ENCODE measurements around the gene MICAL3. TPM values are rescaled to one million over a fixed set of nuclear protein-coding genes. Genes with fewer than 3 reads are reported as not detected.

The MICAL3 gene
- total and polyA plus RNA-seq, 2 of the 8 experiments (the other 6 are each of a cell fraction or from before 2014, with no cell fraction given), result 8.3 to 41.8 TPM

DNA sequence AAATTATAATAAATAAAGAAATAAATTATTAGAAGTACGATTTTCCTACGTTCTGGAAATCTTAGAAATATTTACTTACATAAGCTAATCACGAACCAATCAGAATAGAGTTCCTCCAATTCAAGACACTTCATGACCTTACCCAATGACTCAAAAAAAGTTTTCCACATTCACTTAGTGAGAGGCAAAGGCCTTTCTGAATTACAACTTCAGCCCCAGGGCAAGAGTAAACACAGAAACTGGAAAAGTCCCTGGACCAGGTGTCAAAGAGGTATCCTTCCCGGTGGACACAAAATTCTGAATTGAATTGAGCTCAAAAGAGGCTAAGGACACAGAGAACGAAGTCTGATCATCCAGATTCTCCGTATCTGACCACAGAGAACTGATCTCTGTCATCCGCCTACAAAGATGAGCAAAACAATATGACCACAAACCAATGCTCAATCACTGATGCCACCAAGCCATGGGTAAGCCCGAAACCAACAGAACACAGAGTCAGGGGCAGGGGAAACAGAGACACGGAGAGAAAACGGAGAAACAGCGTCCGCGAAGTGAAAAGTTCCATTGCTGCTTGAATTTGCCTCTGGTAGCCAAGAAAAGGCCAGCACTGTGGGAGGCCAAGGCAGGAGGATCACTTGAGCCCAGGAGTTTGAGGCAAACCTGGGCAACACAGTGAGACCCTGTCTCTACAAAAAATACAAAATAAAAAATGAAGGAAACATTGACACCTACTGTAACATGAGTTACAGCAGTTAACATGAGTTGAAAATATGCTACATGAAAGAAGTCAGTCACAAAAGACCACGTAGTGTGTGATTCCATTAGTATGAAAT, 256.9 kb downstream of the MICAL3 start (continued):
- TF ChIP-seq, protein P1, sequence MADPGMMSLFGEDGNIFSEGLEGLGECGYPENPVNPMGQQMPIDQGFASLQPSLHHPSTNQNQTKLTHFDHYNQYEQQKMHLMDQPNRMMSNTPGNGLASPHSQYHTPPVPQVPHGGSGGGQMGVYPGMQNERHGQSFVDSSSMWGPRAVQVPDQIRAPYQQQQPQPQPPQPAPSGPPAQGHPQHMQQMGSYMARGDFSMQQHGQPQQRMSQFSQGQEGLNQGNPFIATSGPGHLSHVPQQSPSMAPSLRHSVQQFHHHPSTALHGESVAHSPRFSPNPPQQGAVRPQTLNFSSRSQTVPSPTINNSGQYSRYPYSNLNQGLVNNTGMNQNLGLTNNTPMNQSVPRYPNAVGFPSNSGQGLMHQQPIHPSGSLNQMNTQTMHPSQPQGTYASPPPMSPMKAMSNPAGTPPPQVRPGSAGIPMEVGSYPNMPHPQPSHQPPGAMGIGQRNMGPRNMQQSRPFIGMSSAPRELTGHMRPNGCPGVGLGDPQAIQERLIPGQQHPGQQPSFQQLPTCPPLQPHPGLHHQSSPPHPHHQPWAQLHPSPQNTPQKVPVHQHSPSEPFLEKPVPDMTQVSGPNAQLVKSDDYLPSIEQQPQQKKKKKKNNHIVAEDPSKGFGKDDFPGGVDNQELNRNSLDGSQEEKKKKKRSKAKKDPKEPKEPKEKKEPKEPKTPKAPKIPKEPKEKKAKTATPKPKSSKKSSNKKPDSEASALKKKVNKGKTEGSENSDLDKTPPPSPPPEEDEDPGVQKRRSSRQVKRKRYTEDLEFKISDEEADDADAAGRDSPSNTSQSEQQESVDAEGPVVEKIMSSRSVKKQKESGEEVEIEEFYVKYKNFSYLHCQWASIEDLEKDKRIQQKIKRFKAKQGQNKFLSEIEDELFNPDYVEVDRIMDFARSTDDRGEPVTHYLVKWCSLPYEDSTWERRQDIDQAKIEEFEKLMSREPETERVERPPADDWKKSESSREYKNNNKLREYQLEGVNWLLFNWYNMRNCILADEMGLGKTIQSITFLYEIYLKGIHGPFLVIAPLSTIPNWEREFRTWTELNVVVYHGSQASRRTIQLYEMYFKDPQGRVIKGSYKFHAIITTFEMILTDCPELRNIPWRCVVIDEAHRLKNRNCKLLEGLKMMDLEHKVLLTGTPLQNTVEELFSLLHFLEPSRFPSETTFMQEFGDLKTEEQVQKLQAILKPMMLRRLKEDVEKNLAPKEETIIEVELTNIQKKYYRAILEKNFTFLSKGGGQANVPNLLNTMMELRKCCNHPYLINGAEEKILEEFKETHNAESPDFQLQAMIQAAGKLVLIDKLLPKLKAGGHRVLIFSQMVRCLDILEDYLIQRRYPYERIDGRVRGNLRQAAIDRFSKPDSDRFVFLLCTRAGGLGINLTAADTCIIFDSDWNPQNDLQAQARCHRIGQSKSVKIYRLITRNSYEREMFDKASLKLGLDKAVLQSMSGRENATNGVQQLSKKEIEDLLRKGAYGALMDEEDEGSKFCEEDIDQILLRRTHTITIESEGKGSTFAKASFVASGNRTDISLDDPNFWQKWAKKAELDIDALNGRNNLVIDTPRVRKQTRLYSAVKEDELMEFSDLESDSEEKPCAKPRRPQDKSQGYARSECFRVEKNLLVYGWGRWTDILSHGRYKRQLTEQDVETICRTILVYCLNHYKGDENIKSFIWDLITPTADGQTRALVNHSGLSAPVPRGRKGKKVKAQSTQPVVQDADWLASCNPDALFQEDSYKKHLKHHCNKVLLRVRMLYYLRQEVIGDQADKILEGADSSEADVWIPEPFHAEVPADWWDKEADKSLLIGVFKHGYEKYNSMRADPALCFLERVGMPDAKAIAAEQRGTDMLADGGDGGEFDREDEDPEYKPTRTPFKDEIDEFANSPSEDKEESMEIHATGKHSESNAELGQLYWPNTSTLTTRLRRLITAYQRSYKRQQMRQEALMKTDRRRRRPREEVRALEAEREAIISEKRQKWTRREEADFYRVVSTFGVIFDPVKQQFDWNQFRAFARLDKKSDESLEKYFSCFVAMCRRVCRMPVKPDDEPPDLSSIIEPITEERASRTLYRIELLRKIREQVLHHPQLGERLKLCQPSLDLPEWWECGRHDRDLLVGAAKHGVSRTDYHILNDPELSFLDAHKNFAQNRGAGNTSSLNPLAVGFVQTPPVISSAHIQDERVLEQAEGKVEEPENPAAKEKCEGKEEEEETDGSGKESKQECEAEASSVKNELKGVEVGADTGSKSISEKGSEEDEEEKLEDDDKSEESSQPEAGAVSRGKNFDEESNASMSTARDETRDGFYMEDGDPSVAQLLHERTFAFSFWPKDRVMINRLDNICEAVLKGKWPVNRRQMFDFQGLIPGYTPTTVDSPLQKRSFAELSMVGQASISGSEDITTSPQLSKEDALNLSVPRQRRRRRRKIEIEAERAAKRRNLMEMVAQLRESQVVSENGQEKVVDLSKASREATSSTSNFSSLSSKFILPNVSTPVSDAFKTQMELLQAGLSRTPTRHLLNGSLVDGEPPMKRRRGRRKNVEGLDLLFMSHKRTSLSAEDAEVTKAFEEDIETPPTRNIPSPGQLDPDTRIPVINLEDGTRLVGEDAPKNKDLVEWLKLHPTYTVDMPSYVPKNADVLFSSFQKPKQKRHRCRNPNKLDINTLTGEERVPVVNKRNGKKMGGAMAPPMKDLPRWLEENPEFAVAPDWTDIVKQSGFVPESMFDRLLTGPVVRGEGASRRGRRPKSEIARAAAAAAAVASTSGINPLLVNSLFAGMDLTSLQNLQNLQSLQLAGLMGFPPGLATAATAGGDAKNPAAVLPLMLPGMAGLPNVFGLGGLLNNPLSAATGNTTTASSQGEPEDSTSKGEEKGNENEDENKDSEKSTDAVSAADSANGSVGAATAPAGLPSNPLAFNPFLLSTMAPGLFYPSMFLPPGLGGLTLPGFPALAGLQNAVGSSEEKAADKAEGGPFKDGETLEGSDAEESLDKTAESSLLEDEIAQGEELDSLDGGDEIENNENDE (IDR thresholded peaks at IDR 0.05; ENCODE audit: insufficient replicate concordance, low read length), result no peak
- TF ChIP-seq SAP30 (IDR thresholded peaks at IDR 0.05; ENCODE audit: insufficient read depth, insufficient replicate concordance, low read length) (no peak), NRF1 (IDR thresholded peaks at IDR 0.05; ENCODE audit: low read depth, low read length) (no peak), HDAC6 (IDR thresholded peaks at IDR 0.05; ENCODE audit: low read depth, low read length) (no peak), GABPA (IDR thresholded peaks at IDR 0.05; ENCODE audit: borderline replicate concordance, insufficient read depth, low read length) (no peak), TEAD4 (IDR thresholded peaks at IDR 0.05; ENCODE audit: low read depth, low read length) (no peak), PHF8 (conservative IDR thresholded peaks at IDR 0.05; ENCODE audit: low read depth, low read length) (no peak)
- TF ChIP-seq, protein P2, sequence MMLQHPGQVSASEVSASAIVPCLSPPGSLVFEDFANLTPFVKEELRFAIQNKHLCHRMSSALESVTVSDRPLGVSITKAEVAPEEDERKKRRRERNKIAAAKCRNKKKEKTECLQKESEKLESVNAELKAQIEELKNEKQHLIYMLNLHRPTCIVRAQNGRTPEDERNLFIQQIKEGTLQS (IDR thresholded peaks at IDR 0.05; ENCODE audit: insufficient read depth, low read depth, low read length), result no peak
